ENCODE data around the gene SPTBN1. TPM values are rescaled to one million over a fixed set of nuclear protein-coding genes. Genes with fewer than 3 reads are reported as not detected.
A peak's percentile ranks its signal among the peaks of the same experiment; 100 is the strongest.

SPTBN1 gene
- total and polyA plus RNA-seq, 2 of the 13 experiments (the other 11 are each of a cell fraction or from before 2014, with no cell fraction given): 123 to 299 TPM

GRCh38 chr2:54599914-54600313 lies 143.8 kb downstream of the SPTBN1 start (continued):
- TF ChIP-seq ZNF687 (CRISPR knock-in tag; IDR thresholded peaks at IDR 0.05): peak; percentile 42; the same call in 1 of the 2 replicates
- no peak for TF ChIP-seq GLMP (CRISPR knock-in tag; IDR thresholded peaks at IDR 0.05; ENCODE audit: borderline replicate concordance)
- no peak for TF ChIP-seq AHDC1 (CRISPR knock-in tag; IDR thresholded peaks at IDR 0.05; ENCODE audit: borderline replicate concordance)
- no peak for TF ChIP-seq ZNF292 (CRISPR knock-in tag; IDR thresholded peaks at IDR 0.05; ENCODE audit: borderline replicate concordance, low read depth)
